GM23248 (cell line): ENCODE measurements around the gene NRG3. TPM values are rescaled to one million over a fixed set of nuclear protein-coding genes. Genes with fewer than 3 reads are reported as not detected.

Experiments used
- DNase-seq: peaks from one replicate; pipeline ENCODE4 v3.0.0-alpha.2; 2015
- H2AFZ ChIP-seq: fragments of 200-600 bp; sonication (generic); 2 replicates; pipeline ENCODE4 v1.6.1; 2016; ENCODE audit warnings: antibody characterized with exemption
- H3F3A ChIP-seq: fragments of 200-600 bp; sonication (generic); 2 replicates; pipeline ENCODE4 v1.6.1; 2016; ENCODE audit warnings: mild to moderate bottlenecking, antibody characterized with exemption, mixed run types; ENCODE audit not compliant: insufficient read depth
- H3K27ac ChIP-seq: fragments of 200-600 bp; sonication (generic); 2 replicates; pipeline ENCODE4 v1.5.1; 2016; ENCODE audit warnings: mild to moderate bottlenecking
- H3K27me3 ChIP-seq: fragments of 200-600 bp; sonication (generic); replicated peaks from 2 replicates; pipeline ENCODE4 v1.6.1; 2016; ENCODE audit warnings: mild to moderate bottlenecking; ENCODE audit not compliant: insufficient read depth
- H3K36me3 ChIP-seq: fragments of 200-600 bp; sonication (generic); 2 replicates; pipeline ENCODE4 v1.6.1; 2016; ENCODE audit warnings: low read depth, mild to moderate bottlenecking
- H3K4me1 ChIP-seq: fragments of 200-600 bp; sonication (generic); 2 replicates; pipeline ENCODE4 v1.6.1; 2016; ENCODE audit warnings: mild to moderate bottlenecking; ENCODE audit not compliant: insufficient read depth
- H3K4me2 ChIP-seq: fragments of 200-600 bp; sonication (generic); one replicate; pipeline ENCODE4 v1.6.1; 2016; ENCODE audit warnings: mild to moderate bottlenecking; ENCODE audit not compliant: unreplicated experiment
- H3K4me3 ChIP-seq: fragments of 200-600 bp; sonication (generic); 2 replicates; pipeline ENCODE4 v1.5.1; 2016; ENCODE audit warnings: mild to moderate bottlenecking
- H3K79me2 ChIP-seq: fragments of 200-600 bp; sonication (generic); 2 replicates; pipeline ENCODE4 v1.6.1; 2016; ENCODE audit warnings: mild to moderate bottlenecking; ENCODE audit not compliant: insufficient read depth
- H3K9ac ChIP-seq: fragments of 200-600 bp; sonication (generic); 2 replicates; pipeline ENCODE4 v1.6.1; 2016; ENCODE audit warnings: mild to moderate bottlenecking
- H3K9me2 ChIP-seq: fragments of 200-600 bp; sonication (generic); 2 replicates; pipeline ENCODE4 v1.6.1; 2016; ENCODE audit warnings: mixed run types, mild to moderate bottlenecking, moderate library complexity; ENCODE audit not compliant: insufficient read depth
- H3K9me3 ChIP-seq: fragments of 200-600 bp; sonication (generic); one replicate; pipeline ENCODE4 v1.6.1; 2017; ENCODE audit warnings: low read depth
- H4K20me1 ChIP-seq: fragments of 200-600 bp; sonication (generic); 2 replicates; pipeline ENCODE4 v1.6.0; 2016; ENCODE audit not compliant: insufficient read depth
- EZH2 ChIP-seq: fragments of 200-600 bp; sonication (generic); IDR thresholded peaks from 2 replicates; pipeline ENCODE4 v1.6.1; 2018; ENCODE audit warnings: antibody characterized with exemption, mild to moderate bottlenecking; ENCODE audit not compliant: insufficient read depth, poor library complexity, severe bottlenecking
- EZH2phosphoT487 ChIP-seq: fragments of 200-600 bp; sonication (generic); IDR thresholded peaks from 2 replicates; pipeline ENCODE4 v1.6.1; 2018; ENCODE audit warnings: antibody characterized with exemption, moderate library complexity, mild to moderate bottlenecking, low read depth; ENCODE audit not compliant: insufficient read depth
- WGBS, 2 experiments: methylation state at CpG; one replicate each; pipeline ENCODE4 v1.1.6; 2015 to 2017; ENCODE audit warnings: low lambda C conversion rate in 2 of 2, low coverage in 1 of 2; ENCODE audit errors: missing lambda C conversion rate in 2 of 2; 5-methylcytosine and 5-hydroxymethylcytosine counted together
- in situ Hi-C: fragments of 300-500 bp; cut with MboI; formaldehyde crosslinking; loops from 2 replicates; pipeline ENCODE4 v1.15.0; 2020
- polyA plus RNA-seq: library from polyadenylated mRNA; unstranded; fragments of >200 nt; fragmentation: Nextera tagmentation; extraction: Ambion mirVana; gene quantifications from 2 replicates; pipeline ENCODE4 v1.2.1, GENCODE V29; 2016
- total RNA-seq: library from RNA; depleted of rRNA; stranded (reverse); fragments of >200 nt; shearing (Covaris generic); gene quantifications from 2 replicates; pipeline ENCODE4 v1.2.3, GENCODE V29; 2014

NRG3 gene
- total and polyA plus RNA-seq, 2 experiments from 2014 or later: not detected

DNA sequence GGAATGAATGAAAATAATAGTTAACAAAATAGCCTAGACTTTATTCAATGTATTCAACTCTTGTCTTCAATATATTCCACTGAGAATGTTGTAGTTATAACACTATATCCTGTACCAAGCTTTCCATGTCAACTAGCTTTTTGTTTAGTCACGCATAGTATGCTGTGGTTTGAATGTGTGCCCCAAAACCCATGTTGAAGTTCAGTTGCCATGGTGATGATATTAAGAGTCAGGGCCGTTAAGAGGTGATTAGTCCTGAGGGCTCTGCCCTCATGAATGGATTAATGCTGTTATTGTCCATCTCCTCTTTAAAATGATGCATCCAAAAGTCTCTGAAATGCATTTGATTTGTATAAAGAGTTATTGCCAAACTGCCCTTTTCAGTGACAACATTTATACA lies 887.6 kb downstream of the NRG3 start:
- Histone ChIP-seq H3K79me2 (no peaks in the 10 kb centered on the region), H3K4me3 (no peak overlapping the region), H3K9me3 (no peaks in the 10 kb centered on the region), H3K27ac (no peak overlapping the region), H3K4me1 (no peaks in the 10 kb centered on the region), H3K27me3 (no peaks in the 10 kb centered on the region), H3K36me3 (no peaks in the 10 kb centered on the region), H4K20me1 (no peaks in the 10 kb centered on the region), H3F3A (no peaks in the 10 kb centered on the region), H2AFZ (no peak overlapping the region), H3K9me2 (no peaks in the 10 kb centered on the region), H3K4me2 (no peak overlapping the region), H3K9ac (no peak overlapping the region)
- TF ChIP-seq EZH2 (no peak), EZH2phosphoT487 (no peak)
- no peak for DNase-seq
- WGBS, 2 experiments: 10 to 11% methylated on average over 2 of the region's 2 CpGs
- in situ Hi-C loops: no loop called here

- in situ Hi-C loops: no loop called here
- H3K9ac ChIP-seq: no peak overlapping the region
- WGBS, 2 experiments: 8 to 15% methylated on average over 5 of the region's 5 CpGs
- no peaks in the 10 kb centered on the region for H3K4me1 ChIP-seq
- TF ChIP-seq EZH2phosphoT487: no peak
- TF ChIP-seq EZH2: no peak
- H3K36me3 ChIP-seq: no peaks in the 10 kb centered on the region
- H3K79me2 ChIP-seq: no peaks in the 10 kb centered on the region
- H3K4me2 ChIP-seq: no peak overlapping the region
- no peaks in the 10 kb centered on the region for H4K20me1 ChIP-seq
- no peaks in the 10 kb centered on the region for H3K9me3 ChIP-seq
- no peak for DNase-seq
- no peaks in the 10 kb centered on the region for H3F3A ChIP-seq
- H3K9me2 ChIP-seq: no peaks in the 10 kb centered on the region
- H3K4me3 ChIP-seq: no peak overlapping the region
- H2AFZ ChIP-seq: no peak overlapping the region
- H3K27me3 ChIP-seq: no peaks in the 10 kb centered on the region
- no peak overlapping the region for H3K27ac ChIP-seq
Measured at GRCh38 chr10:82768040-82768439, 893.0 kb downstream of the NRG3 start.

DNA sequence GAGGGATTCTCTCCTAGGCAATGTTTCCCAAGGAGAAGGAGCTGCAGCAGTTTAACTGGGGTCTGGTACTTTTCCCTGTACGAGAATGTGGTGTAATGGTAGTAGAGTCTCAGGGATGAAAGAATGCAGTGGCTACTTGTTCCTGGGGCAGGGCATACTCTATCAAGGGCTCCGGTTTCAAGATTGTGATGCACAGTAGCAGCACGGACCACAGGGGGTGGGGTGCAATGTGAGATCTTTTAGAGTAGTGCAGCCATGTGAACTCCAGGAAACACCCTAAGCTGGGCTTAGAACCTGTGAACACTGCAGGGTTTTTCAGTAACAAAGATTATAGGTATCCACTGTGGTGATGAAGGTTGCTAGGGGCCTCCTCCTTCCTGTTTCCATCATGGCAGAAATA lies 903.9 kb downstream of the NRG3 start:
- Histone ChIP-seq H3K27me3 (no peaks in the 10 kb centered on the region), H3K4me1 (no peaks in the 10 kb centered on the region), H2AFZ (no peak overlapping the region), H3K27ac (no peak overlapping the region), H3K4me3 (no peak overlapping the region), H3K79me2 (no peaks in the 10 kb centered on the region), H3K9me3 (no peaks in the 10 kb centered on the region), H3K9ac (no peak overlapping the region), H3K36me3 (no peaks in the 10 kb centered on the region), H3K9me2 (no peaks in the 10 kb centered on the region), H4K20me1 (no peaks in the 10 kb centered on the region), H3K4me2 (no peak overlapping the region), H3F3A (no peaks in the 10 kb centered on the region)
- 20 to 25% methylated on average over 3 of the region's 3 CpGs for WGBS, 2 experiments
- in situ Hi-C loops: no loop called here
- DNase-seq: no peak
- TF ChIP-seq EZH2phosphoT487 (no peak), EZH2 (no peak)

- Histone ChIP-seq H3K9me2 (no peaks in the 10 kb centered on the region), H3K4me3 (no peak overlapping the region), H3K9me3 (no peaks in the 10 kb centered on the region), H3K4me1 (no peaks in the 10 kb centered on the region), H3K9ac (no peak overlapping the region), H2AFZ (no peak overlapping the region), H4K20me1 (no peaks in the 10 kb centered on the region), H3K27ac (no peak overlapping the region), H3K36me3 (no peaks in the 10 kb centered on the region), H3K4me2 (no peak overlapping the region), H3K79me2 (no peaks in the 10 kb centered on the region), H3F3A (no peaks in the 10 kb centered on the region), H3K27me3 (no peaks in the 10 kb centered on the region)
- DNase-seq: peak; percentile 13
- in situ Hi-C loops: no loop called here
- TF ChIP-seq EZH2: no peak
- no peak for TF ChIP-seq EZH2phosphoT487
Measured at GRCh38 chr10:82796510-82796909, 921.5 kb downstream of the NRG3 start.

DNA sequence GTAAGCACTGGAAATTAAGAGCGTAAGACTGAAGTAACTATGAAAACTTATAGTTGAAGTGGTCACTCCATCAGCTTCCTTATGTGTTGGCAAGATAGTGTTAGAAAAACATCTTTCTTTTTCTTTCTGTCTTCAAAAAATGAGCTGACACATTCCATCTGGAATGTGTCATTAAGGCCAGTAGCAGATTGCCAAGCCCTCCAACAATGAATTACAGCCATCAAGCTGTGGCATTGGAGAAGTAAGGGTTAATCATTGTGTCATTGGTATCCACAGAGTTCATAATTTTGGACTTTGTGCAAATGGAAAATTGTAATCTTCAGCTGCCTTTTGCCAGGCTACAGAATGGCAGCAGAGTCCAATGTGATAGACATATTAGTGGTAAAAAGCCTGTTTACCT lies 926.3 kb downstream of the NRG3 start:
- 77 to 81% methylated on average over 1 of the region's 1 CpG for WGBS, 2 experiments
- Histone ChIP-seq H3K9me2 (no peaks in the 10 kb centered on the region), H4K20me1 (no peaks in the 10 kb centered on the region), H3K4me3 (no peak overlapping the region), H3K36me3 (no peaks in the 10 kb centered on the region), H3K9me3 (no peaks in the 10 kb centered on the region), H3K27ac (no peak overlapping the region), H3K4me2 (no peak overlapping the region), H3K79me2 (no peaks in the 10 kb centered on the region), H3K4me1 (no peaks in the 10 kb centered on the region), H2AFZ (no peak overlapping the region), H3K9ac (no peak overlapping the region), H3F3A (no peaks in the 10 kb centered on the region), H3K27me3 (no peaks in the 10 kb centered on the region)
- no peak for DNase-seq
- TF ChIP-seq EZH2 (no peak), EZH2phosphoT487 (no peak)
- in situ Hi-C loops: no loop called here
